HG02870 (cell line): ENCODE results near the gene WSCD2.
"Not testable (repeated sequence)": the region's sequence is repeated elsewhere in the genome, so short reads cannot be mapped to it uniquely, and the experiment has no call there.

ENCODE experiments used
- ATAC-seq: cut with Tn5 transposase; IDR thresholded peaks from one replicate; pipeline ENCODE4 v1.9.1; 2021; ENCODE audit warnings: mild to moderate bottlenecking, moderate library complexity; ENCODE audit not compliant: unreplicated experiment

Gene WSCD2

GRCh38 chr12:108191938-108192337 lies 62.9 kb downstream of the WSCD2 start:
- ATAC-seq: no peak

- no peak for ATAC-seq
These were observed 64.4 kb downstream of the WSCD2 start for GRCh38 chr12:108193493-108193892.

DNA sequence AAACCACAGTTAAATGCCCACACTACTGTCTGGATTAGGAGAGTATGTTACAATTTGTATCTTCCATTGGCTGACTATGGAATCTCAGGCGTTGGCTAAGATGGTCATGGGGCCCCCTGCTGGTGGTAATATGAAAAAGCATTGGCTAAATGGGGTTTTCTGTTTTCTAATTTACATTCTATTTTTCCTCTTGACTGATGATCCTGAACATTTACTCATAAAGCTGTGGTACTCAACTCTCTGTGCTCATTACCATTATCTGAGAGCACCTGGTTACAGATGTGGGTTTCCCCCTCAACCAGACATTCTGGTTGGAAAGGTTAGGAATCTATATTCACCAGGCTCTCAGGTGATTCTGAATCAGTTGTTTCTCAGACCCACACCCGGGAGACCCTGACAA lies 64.8 kb downstream of the WSCD2 start:
- ATAC-seq: no peak

GRCh38 chr12:108194585-108194984 lies 65.5 kb downstream of the WSCD2 start:
- ATAC-seq: no peak

- ATAC-seq: no peak
These were observed 67.2 kb downstream of the WSCD2 start for GRCh38 chr12:108196319-108196718.

DNA sequence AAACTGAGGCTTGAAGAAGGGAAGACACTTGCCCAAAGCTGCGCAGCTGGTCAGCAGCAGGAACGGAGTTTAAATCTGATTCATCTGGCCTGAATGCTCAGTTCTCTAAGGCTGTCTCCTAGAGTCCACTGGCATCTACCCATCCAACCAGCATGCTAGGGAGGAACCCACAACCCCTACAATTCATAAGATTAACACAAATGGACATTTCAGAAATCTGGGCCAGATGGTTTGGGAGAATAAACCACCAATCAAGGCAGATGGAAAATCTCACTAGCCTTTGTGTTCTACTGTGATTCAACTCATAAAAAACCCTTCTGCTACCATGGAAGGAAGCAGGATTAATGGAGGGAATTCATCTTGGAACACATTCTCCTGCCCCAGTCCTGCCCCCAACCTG lies 67.8 kb downstream of the WSCD2 start:
- ATAC-seq: no peak

GRCh38 chr12:108198043-108198442 lies 69.0 kb downstream of the WSCD2 start:
- ATAC-seq: no peak

DNA sequence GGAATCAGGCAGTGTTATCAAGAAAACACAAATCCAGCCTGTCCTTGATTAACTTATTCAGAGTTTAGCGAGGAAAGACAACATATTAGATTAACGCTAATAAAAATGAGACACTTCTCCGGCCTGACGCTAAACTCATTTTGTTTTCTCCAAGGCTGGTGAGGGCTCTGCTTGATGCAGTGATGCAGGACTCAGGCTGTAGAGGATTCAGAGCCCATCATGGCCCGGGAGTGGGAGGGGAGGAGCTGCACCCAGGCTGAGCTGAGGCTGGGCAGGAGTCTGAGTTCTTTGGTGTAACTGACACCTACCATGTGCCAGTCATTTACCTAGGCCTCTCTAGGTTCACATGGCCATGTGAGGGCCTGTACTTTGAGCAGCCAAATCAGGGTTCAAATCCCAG lies 70.0 kb downstream of the WSCD2 start:
- no peak for ATAC-seq

- no peak for ATAC-seq
These were observed 72.7 kb downstream of the WSCD2 start for GRCh38 chr12:108201808-108202207.

GRCh38 chr12:108204117-108204987 lies 75.3 kb downstream of the WSCD2 start:
- no peak for ATAC-seq

DNA sequence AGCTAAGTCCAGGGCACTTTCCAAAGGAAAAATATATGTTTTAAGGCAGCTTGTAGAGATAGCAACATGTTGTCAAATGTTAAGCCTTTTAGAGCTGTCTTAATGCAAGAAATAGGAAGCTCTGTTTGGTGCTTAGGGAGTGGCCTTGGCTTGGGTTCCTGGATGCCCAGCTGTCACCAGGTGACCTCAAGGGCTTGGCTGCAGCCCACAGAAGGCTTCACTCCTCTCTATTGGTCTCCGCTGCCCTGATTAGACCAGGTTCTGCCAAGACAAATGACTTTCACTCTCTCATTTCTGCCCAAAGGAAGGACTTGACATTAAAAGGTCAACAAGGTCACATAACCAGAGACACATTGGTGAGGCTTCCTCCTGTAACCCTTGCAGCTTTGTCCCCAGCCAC lies 76.8 kb downstream of the WSCD2 start:
- ATAC-seq: no peak

DNA sequence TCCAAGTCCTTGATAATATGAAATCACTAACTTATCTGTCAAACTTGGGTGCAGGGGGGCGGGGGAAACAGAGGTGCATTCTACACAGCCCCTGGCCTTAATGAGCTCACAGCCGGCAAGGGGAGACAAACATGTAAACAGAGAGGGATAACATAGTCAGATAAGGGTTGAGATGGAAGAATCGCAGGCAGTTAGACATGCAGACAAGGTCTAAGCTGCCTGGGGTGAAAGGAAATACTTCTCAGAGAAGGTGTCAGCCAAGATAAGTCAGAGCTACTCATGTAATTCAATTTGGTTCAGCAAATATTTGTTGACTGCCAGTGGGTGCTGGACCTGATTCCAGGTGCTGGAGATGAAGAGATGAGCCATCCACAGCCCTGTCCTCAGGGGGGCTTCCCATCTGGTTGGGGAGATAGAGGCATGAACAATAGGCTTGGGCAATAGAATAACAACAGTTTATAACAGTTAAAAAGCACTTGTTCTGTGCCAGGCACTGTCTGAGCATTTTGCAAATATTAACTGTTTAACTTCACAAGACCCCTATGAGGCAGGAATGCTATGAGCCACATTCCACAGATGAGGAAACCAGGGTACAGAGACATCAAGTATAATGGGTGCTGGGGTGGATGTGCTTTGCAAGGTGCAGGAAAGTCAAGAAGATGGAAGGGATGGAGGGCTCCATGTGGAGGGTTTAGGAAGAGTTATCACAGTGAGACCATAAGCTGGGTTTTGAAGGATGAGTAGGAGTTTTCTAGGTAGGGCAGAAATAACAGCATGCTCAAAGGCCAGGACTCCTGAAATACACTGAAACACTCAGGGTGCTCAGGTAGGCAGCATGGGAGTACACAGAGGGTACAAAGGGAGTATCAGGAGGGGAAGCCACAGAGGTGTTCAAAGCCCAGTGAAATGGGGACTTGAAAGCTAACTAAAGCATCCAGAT lies 79.0 kb downstream of the WSCD2 start:
- ATAC-seq: no peak

DNA sequence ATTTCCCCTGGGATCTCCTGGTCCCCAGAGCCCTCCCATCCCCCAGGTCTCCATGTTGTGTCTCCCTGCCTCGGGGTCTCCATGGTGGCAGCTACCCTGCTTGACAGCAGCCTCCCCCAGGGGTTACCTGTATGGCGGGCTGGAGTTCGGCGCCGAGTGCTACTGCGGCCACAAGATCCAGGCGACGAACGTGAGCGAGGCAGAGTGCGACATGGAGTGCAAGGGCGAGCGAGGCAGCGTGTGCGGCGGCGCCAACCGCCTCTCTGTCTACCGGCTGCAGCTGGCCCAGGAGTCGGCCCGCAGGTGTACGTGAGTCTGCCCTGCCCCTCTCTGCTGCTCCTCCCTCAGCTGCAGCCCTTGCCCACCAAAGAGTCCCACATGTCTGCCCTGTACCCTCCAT lies 80.9 kb downstream of the WSCD2 start:
- no peak for ATAC-seq

GRCh38 chr12:108211157-108211556 lies 82.1 kb downstream of the WSCD2 start:
- no peak for ATAC-seq

GRCh38 chr12:108213871-108214445 lies 84.9 kb downstream of the WSCD2 start:
- no peak for ATAC-seq

DNA sequence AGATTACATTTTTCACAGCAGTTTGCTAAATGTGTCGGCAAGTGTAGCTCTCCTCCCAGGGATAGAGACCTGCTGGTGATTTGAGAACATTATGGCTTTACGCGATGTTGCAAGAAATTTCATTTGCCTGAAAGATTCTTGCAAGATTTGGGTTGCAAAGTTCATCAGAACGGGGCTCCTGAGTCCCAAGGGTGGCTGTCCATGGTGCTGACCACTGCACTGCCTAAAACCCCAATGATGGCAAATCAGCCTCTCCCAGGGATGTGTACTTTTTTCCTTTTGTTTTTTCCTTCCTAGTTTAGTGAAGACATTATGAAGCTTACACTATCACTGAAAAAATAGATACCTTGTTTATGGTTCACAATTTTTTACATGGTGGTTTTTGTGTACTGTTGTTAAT lies 85.4 kb downstream of the WSCD2 start:
- no peak for ATAC-seq

- ATAC-seq: no peak
These were observed 86.4 kb downstream of the WSCD2 start for GRCh38 chr12:108215458-108215857.

- ATAC-seq: no peak
These were observed 89.8 kb downstream of the WSCD2 start for GRCh38 chr12:108218921-108219320.

GRCh38 chr12:108225101-108225500 lies 96.0 kb downstream of the WSCD2 start:
- ATAC-seq: not testable (repeated sequence)

DNA sequence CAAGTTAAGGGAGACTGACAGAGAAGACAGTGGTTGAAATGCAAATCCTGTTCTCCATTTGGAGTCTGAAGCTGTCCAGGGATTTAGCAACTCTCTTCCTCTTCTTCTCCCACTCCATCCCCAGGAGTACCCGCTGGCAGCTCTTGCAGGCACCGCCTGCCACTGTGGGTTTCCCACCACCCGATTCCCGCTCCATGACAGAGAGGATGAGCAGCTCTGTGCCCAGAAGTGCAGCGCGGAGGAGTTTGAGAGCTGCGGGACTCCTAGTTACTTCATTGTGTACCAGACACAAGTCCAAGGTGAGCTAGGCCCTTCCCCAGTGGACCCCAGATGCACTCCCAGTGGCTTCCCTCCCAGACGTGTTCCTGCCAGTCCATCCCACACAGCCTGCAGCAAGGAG lies 97.8 kb downstream of the WSCD2 start:
- no peak for ATAC-seq

- ATAC-seq: no peak
These were observed 99.7 kb downstream of the WSCD2 start for GRCh38 chr12:108228746-108229145.
